Astrocyte (in vitro differentiated cells and primary cell): Measurements from ENCODE around the gene GMEB2.

ENCODE experiments used
- EZH2 ChIP-seq: IDR thresholded peaks from 2 replicates; pipeline ENCODE4 v1.6.1; 2012; ENCODE audit warnings: mild to moderate bottlenecking, low read length, inconsistent platforms; ENCODE audit not compliant: insufficient read depth
- TF ChIP-seq, protein P1 (sequence below): IDR thresholded peaks from 2 replicates; pipeline ENCODE4 v1.5.1; 2011; ENCODE audit warnings: low read depth, mild to moderate bottlenecking, inconsistent platforms, low read length, moderate library complexity; ENCODE audit not compliant: insufficient read depth

DNA sequence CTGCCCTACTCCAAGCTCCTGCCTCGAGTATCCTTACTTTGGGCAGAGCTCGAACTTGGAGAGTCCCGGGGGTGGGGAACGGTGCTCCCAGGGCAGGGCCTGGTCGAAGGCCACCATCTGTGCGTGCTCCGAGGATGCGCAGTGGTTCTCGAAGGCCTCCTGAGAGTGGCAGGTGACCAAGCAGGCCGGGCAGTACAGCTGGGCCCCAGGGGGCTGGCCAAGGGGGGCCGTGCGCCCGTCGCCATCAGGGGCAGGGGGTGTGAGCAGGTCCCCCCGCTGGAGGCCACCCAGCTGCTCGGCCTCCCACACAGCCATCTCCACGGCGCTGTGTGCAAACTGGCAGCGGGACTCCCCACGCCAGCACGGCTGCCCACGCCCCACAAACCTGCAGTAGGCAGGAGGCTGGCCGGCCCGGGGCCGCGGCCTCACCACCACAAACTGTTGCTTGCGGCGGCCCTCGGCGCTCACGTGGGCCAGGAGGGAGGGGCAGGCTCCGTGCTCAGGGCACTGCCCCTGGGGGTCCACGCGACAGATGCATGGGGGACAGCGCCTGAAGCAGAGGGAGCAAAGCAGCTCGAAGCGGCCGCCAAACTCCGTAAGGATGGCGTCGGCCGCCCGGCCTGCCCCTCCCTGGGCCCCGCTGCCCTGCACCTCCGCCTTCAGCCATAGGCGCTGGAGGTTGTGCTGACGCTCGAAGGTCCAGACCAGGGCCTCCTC is 54.7 kb downstream of the GMEB2 start:
- TF ChIP-seq, protein P1, sequence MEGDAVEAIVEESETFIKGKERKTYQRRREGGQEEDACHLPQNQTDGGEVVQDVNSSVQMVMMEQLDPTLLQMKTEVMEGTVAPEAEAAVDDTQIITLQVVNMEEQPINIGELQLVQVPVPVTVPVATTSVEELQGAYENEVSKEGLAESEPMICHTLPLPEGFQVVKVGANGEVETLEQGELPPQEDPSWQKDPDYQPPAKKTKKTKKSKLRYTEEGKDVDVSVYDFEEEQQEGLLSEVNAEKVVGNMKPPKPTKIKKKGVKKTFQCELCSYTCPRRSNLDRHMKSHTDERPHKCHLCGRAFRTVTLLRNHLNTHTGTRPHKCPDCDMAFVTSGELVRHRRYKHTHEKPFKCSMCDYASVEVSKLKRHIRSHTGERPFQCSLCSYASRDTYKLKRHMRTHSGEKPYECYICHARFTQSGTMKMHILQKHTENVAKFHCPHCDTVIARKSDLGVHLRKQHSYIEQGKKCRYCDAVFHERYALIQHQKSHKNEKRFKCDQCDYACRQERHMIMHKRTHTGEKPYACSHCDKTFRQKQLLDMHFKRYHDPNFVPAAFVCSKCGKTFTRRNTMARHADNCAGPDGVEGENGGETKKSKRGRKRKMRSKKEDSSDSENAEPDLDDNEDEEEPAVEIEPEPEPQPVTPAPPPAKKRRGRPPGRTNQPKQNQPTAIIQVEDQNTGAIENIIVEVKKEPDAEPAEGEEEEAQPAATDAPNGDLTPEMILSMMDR: no peak
- no peak for TF ChIP-seq EZH2
